ENCODE data around the gene ANTKMT.

ANTKMT gene

DNA sequence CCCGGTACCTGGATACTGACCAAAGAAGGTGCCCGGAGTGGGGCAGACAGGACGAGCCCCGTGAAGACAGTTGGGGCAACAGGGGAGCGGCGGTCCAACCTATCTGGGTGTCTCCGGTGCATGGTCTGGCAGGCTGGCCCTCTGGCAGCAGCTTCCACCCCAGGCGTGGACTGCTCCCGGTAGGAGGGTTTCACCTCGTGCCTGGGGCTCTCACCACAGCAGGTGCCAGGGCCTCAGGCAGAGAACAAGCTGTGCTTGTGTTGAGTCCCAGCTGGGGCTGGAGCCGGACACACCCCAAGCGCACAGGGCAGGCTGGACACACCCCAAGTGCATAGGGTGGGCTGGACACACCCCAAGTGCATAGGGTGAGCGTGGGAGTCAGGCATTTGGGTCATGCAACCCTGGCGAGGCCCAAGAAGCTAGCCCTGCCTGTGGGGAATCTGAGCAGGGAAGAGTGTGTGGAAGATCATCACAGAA lies 13.8 kb upstream of the ANTKMT start:
- Histone ChIP-seq H3K27me3 (ENCODE audit: insufficient read depth, poor library complexity, severe bottlenecking) (peaks cover 65% of the 10 kb centered on the region), H3K27ac (replicated peaks) (no peak overlapping the region), H3K4me3 (replicated peaks; ENCODE audit: insufficient read depth, low read length) (no peak overlapping the region)
- no peak for TF ChIP-seq CTCF (IDR thresholded peaks at IDR 0.05; ENCODE audit: insufficient read depth, low read length)
- TF ChIP-seq SPI1 (IDR thresholded peaks at IDR 0.05; ENCODE audit: borderline replicate concordance, low read depth) = no peak
- no peak for TF ChIP-seq POLR2AphosphoS5 (IDR thresholded peaks at IDR 0.05; ENCODE audit: low read depth)
- no peak for TF ChIP-seq GABPA (IDR thresholded peaks at IDR 0.05; ENCODE audit: low read depth)
- TF ChIP-seq, protein P1, sequence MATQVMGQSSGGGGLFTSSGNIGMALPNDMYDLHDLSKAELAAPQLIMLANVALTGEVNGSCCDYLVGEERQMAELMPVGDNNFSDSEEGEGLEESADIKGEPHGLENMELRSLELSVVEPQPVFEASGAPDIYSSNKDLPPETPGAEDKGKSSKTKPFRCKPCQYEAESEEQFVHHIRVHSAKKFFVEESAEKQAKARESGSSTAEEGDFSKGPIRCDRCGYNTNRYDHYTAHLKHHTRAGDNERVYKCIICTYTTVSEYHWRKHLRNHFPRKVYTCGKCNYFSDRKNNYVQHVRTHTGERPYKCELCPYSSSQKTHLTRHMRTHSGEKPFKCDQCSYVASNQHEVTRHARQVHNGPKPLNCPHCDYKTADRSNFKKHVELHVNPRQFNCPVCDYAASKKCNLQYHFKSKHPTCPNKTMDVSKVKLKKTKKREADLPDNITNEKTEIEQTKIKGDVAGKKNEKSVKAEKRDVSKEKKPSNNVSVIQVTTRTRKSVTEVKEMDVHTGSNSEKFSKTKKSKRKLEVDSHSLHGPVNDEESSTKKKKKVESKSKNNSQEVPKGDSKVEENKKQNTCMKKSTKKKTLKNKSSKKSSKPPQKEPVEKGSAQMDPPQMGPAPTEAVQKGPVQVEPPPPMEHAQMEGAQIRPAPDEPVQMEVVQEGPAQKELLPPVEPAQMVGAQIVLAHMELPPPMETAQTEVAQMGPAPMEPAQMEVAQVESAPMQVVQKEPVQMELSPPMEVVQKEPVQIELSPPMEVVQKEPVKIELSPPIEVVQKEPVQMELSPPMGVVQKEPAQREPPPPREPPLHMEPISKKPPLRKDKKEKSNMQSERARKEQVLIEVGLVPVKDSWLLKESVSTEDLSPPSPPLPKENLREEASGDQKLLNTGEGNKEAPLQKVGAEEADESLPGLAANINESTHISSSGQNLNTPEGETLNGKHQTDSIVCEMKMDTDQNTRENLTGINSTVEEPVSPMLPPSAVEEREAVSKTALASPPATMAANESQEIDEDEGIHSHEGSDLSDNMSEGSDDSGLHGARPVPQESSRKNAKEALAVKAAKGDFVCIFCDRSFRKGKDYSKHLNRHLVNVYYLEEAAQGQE (IDR thresholded peaks at IDR 0.05; ENCODE audit: insufficient replicate concordance, low read depth) = no peak
- no peak for DNase-seq (ENCODE audit: low read depth in 1 of 2, low spot score in 1 of 2)

DNA sequence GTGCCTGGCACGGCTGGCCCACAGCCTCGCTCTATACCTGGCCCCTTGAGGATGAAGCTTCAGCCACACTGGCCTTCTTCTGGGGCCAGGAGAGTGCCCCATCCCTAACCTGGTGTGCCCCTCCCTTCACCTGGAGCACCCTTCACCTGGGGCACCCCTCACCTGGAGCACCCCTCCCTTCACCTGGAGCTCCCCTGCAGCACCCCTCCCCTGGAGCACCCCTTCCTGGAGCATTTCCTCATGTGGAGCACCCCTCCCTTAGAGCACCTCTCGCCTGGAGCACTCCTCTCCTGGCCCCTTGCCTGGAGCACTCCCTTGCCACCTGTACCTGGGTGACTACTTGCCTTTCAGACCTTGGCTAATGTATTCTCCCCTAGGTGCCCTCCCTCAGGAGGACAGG lies 12.9 kb upstream of the ANTKMT start:
- DNase-seq (ENCODE audit: low read depth in 1 of 2, low spot score in 1 of 2) = no peak
- Histone ChIP-seq H3K4me3 (replicated peaks; ENCODE audit: insufficient read depth, low read length) (no peak overlapping the region), H3K27me3 (ENCODE audit: insufficient read depth, poor library complexity, severe bottlenecking) (peaks cover 61% of the 10 kb centered on the region), H3K27ac (replicated peaks) (no peak overlapping the region)
- TF ChIP-seq POLR2AphosphoS5 (IDR thresholded peaks at IDR 0.05; ENCODE audit: low read depth) (no peak), CTCF (IDR thresholded peaks at IDR 0.05; ENCODE audit: insufficient read depth, low read length) (no peak), GABPA (IDR thresholded peaks at IDR 0.05; ENCODE audit: low read depth) (no peak), SPI1 (IDR thresholded peaks at IDR 0.05; ENCODE audit: borderline replicate concordance, low read depth) (no peak)
- TF ChIP-seq, protein P1 (IDR thresholded peaks at IDR 0.05; ENCODE audit: insufficient replicate concordance, low read depth) = no peak

DNA sequence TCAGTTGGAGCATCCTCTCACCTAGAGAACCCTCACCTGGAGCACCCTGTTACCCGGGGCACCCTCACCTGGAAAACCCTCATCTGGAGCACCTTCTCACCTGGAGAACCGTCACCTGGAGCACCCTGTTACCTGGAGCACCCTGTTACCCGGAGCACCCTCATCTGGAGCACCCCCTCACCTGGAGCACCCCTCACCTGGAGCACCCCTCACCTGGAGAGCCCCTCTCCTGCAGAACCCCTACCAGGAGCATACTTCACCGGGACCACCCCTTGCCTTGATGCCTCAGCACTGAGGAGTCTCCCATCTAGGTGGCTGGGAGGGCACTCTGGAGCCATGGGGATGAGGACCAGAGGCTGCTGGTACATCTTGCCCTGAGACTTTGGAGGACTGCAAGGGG lies 12.0 kb upstream of the ANTKMT start:
- no peak for DNase-seq (ENCODE audit: low read depth in 1 of 2, low spot score in 1 of 2)
- no peak overlapping the region for H3K4me3 ChIP-seq (replicated peaks; ENCODE audit: insufficient read depth, low read length)
- H3K27me3 ChIP-seq (ENCODE audit: insufficient read depth, poor library complexity, severe bottlenecking) = peaks cover 51% of the 10 kb centered on the region
- TF ChIP-seq, protein P1 (IDR thresholded peaks at IDR 0.05; ENCODE audit: insufficient replicate concordance, low read depth) = no peak
- TF ChIP-seq SPI1 (IDR thresholded peaks at IDR 0.05; ENCODE audit: borderline replicate concordance, low read depth) = no peak
- no peak for TF ChIP-seq GABPA (IDR thresholded peaks at IDR 0.05; ENCODE audit: low read depth)
- TF ChIP-seq CTCF (IDR thresholded peaks at IDR 0.05; ENCODE audit: insufficient read depth, low read length) = no peak
- no peak for TF ChIP-seq POLR2AphosphoS5 (IDR thresholded peaks at IDR 0.05; ENCODE audit: low read depth)
- H3K27ac ChIP-seq (replicated peaks) = no peak overlapping the region

All from HL-60 (cell line).